Pancreas (tissue), 10 donors: Measurements from ENCODE around the gene SLC6A19. TPM values are rescaled to one million over a fixed set of nuclear protein-coding genes. Genes with fewer than 3 reads are reported as not detected.

ENCODE experiments used
- ATAC-seq, 4 donors: fragments of 200-7000 bp; cut with Tn5 transposase; one replicate each; pipeline versions ENCODE4 v1.8.0 to v1.9.1; 2020; ENCODE audit warnings: mild to moderate bottlenecking in 4 of 4, moderate library complexity in 4 of 4
- DNase-seq, 6 donors: peaks; one replicate each; pipeline ENCODE4 v3.0.0-alpha.2; 2020
- FAIRE-seq: peaks from 2 replicates; lab custom pipeline; 2012; peaks lifted over from hg19 to GRCh38; lab: Jason Lieb, UNC
- H3K27ac ChIP-seq, 4 donors: fragments of 200-600 bp; sonication (generic); 1 replicate in 3 of 4; 2 replicates in 1 of 4; pipeline versions ENCODE4 v1.5.0 to v1.8.0; 2020
- H3K27me3 ChIP-seq, 4 donors: fragments of 200-600 bp; one replicate each; pipeline ENCODE4 v1.8.0; 2021
- H3K36me3 ChIP-seq, 3 donors: fragments of 200-600 bp; sonication (generic) in 1 of 3; one replicate each; pipeline versions ENCODE4 v1.5.0 to v1.8.0; 2020 to 2021
- H3K4me1 ChIP-seq, 3 donors: fragments of 200-600 bp; one replicate each; pipeline ENCODE4 v1.8.0; 2021
- H3K4me3 ChIP-seq, 4 donors: fragments of 200-600 bp; sonication (generic) in 2 of 4; one replicate each; pipeline versions ENCODE4 v1.5.0 to v1.8.0; 2020 to 2021
- H3K9me3 ChIP-seq, 4 donors: fragments of 200-600 bp; one replicate each; pipeline ENCODE4 v1.8.0; 2021
- WGBS, 2 donors: extraction: QIAGEN DNeasy Blood & Tissue Kit; methylation state at CpG; one replicate each; pipeline ENCODE4 v1.1.7; 2013; 5-methylcytosine and 5-hydroxymethylcytosine counted together
- intact Hi-C, 3 donors: fragments of 100-400 bp; cut with DNase I; formaldehyde crosslinking; loops; one replicate each; pipeline versions ENCODE4 v1.11.1 to v1.14.2; 2022
- polyA plus RNA-seq, 2 donors: library from polyadenylated mRNA; stranded (reverse); fragments of 200-250 nt; gene quantifications; one replicate each; pipeline ENCODE4 v1.2.3, GENCODE V29; 2013
- total RNA-seq, 6 donors: library from RNA; stranded (reverse); fragmentation: NEBNext Ultra II Directional in 4 of 6; extraction: Animal tissue kit (Norgen Biotek cat#: 25700) in 4 of 6; gene quantifications; one replicate each; pipeline versions ENCODE4 v1.2.1 to v1.2.4, GENCODE V29; 2021 to 2023
- TF ChIP-seq, protein P1 (sequence below), 4 donors: fragments of 200-600 bp; sonication (generic) in 3 of 4; IDR thresholded peaks; one replicate each; pipeline versions ENCODE4 v1.5.0 to v1.8.0; 2021; ENCODE audit warnings: antibody characterized with exemption in 4 of 4
- donor health status: healthy with polysubstance abuse.
- donor health status: DM: no; HTN: no; CAD: no; lungs with moderate emphysema.
- donor health status: DM: no; HTN: no; CAD: no.
- donor health status: control.
- donor health status: control.
- donor health status: Bipolar disorder and iron deficiency.
- donor health status: DM: yes; HTN: yes; CAD: no.
- donor health status: DM: no; HTN: no; CAD: no.
- donor health status: DM: no; HTN: no; CAD: no.
- donor health status: DM: yes; HTN: yes; CAD: no.

Gene SLC6A19
- total and polyA plus RNA-seq, 8 donors: 0.08 to 3.9 (median 0.29) TPM

GRCh38 chr5:1244255-1244654, 42.9 kb downstream of the SLC6A19 start:
- TF ChIP-seq, protein P1, sequence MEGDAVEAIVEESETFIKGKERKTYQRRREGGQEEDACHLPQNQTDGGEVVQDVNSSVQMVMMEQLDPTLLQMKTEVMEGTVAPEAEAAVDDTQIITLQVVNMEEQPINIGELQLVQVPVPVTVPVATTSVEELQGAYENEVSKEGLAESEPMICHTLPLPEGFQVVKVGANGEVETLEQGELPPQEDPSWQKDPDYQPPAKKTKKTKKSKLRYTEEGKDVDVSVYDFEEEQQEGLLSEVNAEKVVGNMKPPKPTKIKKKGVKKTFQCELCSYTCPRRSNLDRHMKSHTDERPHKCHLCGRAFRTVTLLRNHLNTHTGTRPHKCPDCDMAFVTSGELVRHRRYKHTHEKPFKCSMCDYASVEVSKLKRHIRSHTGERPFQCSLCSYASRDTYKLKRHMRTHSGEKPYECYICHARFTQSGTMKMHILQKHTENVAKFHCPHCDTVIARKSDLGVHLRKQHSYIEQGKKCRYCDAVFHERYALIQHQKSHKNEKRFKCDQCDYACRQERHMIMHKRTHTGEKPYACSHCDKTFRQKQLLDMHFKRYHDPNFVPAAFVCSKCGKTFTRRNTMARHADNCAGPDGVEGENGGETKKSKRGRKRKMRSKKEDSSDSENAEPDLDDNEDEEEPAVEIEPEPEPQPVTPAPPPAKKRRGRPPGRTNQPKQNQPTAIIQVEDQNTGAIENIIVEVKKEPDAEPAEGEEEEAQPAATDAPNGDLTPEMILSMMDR (IDR thresholded peaks at IDR 0.05): no peak
- intact Hi-C loops: no loop called here
- FAIRE-seq (no peak), DNase-seq (peak in 1 of 6 donors; percentile 45), ATAC-seq (no peak)
- H3K4me1 ChIP-seq: no peaks in the 10 kb centered on the region
- no peak overlapping the region for H3K4me3 ChIP-seq
- H3K36me3 ChIP-seq: no peaks in the 10 kb centered on the region
- H3K27me3 ChIP-seq: peaks cover 0 to 9% (median 0%) of the 10 kb centered on the region in 4 donors
- H3K9me3 ChIP-seq: no peaks in the 10 kb centered on the region
- H3K27ac ChIP-seq: no peak overlapping the region
- 58 to 66% methylated on average over 21 of the region's 21 CpGs for WGBS, 2 donors

GRCh38 chr5:1244976-1245375, 43.6 kb downstream of the SLC6A19 start:
- FAIRE-seq (no peak), ATAC-seq (peak in 1 of 4 donors; percentile 20), DNase-seq (peak in 1 of 6 donors; percentile 49)
- H3K4me1 ChIP-seq: no peaks in the 10 kb centered on the region
- H3K27ac ChIP-seq: no peak overlapping the region
- no peaks in the 10 kb centered on the region for H3K9me3 ChIP-seq
- H3K36me3 ChIP-seq: no peaks in the 10 kb centered on the region
- H3K4me3 ChIP-seq: no peak overlapping the region
- WGBS, 2 donors: 33 to 35% methylated on average over 10 of the region's 10 CpGs
- H3K27me3 ChIP-seq: peaks cover 0 to 9% (median 0%) of the 10 kb centered on the region in 4 donors
- intact Hi-C loops: no loop called here
- TF ChIP-seq, protein P1 (IDR thresholded peaks at IDR 0.05): no peak

GRCh38 chr5:1245905-1246576, 44.6 kb downstream of the SLC6A19 start:
- intact Hi-C loops: no loop called here
- H3K36me3 ChIP-seq: no peaks in the 10 kb centered on the region
- H3K4me1 ChIP-seq: no peaks in the 10 kb centered on the region
- H3K27me3 ChIP-seq: peaks cover 0 to 9% (median 0%) of the 10 kb centered on the region in 4 donors
- TF ChIP-seq, protein P1 (IDR thresholded peaks at IDR 0.05): no peak
- H3K4me3 ChIP-seq: no peak overlapping the region
- no peak overlapping the region for H3K27ac ChIP-seq
- 31 to 32% methylated on average over 55 to 58 of the region's 58 CpGs for WGBS, 2 donors
- no peaks in the 10 kb centered on the region for H3K9me3 ChIP-seq
- DNase-seq (peak in 1 of 6 donors; percentile 78), ATAC-seq (no peak), FAIRE-seq (no peak)

GRCh38 chr5:1246711-1247431, 45.5 kb downstream of the SLC6A19 start:
- TF ChIP-seq, protein P1 (IDR thresholded peaks at IDR 0.05): no peak
- no peak overlapping the region for H3K4me3 ChIP-seq
- H3K9me3 ChIP-seq: no peaks in the 10 kb centered on the region
- no peak overlapping the region for H3K27ac ChIP-seq
- DNase-seq (peak; percentile 46 to 88 (median 76)), FAIRE-seq (no peak), ATAC-seq (peak; percentile 66 to 90 (median 78))
- intact Hi-C loops: no loop called here
- H3K36me3 ChIP-seq: no peaks in the 10 kb centered on the region
- no peaks in the 10 kb centered on the region for H3K4me1 ChIP-seq
- peaks cover 0 to 9% (median 0%) of the 10 kb centered on the region in 4 donors for H3K27me3 ChIP-seq
- WGBS, 2 donors: 12 to 17% methylated on average over 38 to 43 of the region's 43 CpGs
